ENCODE data around the gene ANKRD29.

The ANKRD29 gene

GRCh38 chr18:23701017-23701416, 38.3 kb upstream of the ANKRD29 start:
- Histone ChIP-seq H3K4me3 (ENCODE audit: low read length) (no peak overlapping the region), H3K36me3 (ENCODE audit: control insufficient read depth, insufficient read depth, low read length) (no peaks in the 10 kb centered on the region), H3K27me3 (ENCODE audit: control insufficient read depth, insufficient read depth, low read length) (no peaks in the 10 kb centered on the region), H3K4me1 (ENCODE audit: control insufficient read depth, insufficient read depth, low read length) (no peaks in the 10 kb centered on the region), H3K9me3 (ENCODE audit: control insufficient read depth, low read length) (no peaks in the 10 kb centered on the region), H3K9ac (ENCODE audit: low read length) (no peak overlapping the region)

GRCh38 chr18:23694637-23695430, 32.1 kb upstream of the ANKRD29 start:
- H3K9ac ChIP-seq (ENCODE audit: low read length) = no peak overlapping the region
- H3K4me1 ChIP-seq (ENCODE audit: control insufficient read depth, insufficient read depth, low read length) = peaks cover 24% of the 10 kb centered on the region
- H3K9me3 ChIP-seq (ENCODE audit: control insufficient read depth, low read length) = no peaks in the 10 kb centered on the region
- no peak overlapping the region for H3K4me3 ChIP-seq (ENCODE audit: low read length)
- no peaks in the 10 kb centered on the region for H3K27me3 ChIP-seq (ENCODE audit: control insufficient read depth, insufficient read depth, low read length)
- no peaks in the 10 kb centered on the region for H3K36me3 ChIP-seq (ENCODE audit: control insufficient read depth, insufficient read depth, low read length)

DNA sequence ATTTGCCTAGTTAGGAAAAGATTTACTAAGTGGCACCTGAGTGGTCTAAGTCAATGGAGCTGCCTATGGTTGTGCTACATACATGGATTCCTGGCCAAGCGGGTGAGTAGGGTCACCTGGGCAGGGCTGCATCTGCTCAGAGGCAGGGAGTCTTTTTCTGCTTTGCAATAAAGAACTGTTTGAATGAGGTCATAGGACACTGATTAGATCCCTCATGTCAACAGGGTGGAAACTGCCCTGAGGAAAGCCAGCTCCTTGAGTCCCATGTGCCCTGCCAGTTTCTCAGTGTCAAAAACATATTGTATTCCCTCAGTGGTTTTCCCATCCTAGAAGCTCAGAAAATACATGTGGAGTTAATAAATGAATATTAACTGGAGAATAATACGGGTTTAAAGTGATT, 31.1 kb upstream of the ANKRD29 start:
- H3K27me3 ChIP-seq (ENCODE audit: control insufficient read depth, insufficient read depth, low read length) = peaks cover 3% of the 10 kb centered on the region
- H3K36me3 ChIP-seq (ENCODE audit: control insufficient read depth, insufficient read depth, low read length) = no peaks in the 10 kb centered on the region
- H3K9ac ChIP-seq (ENCODE audit: low read length) = no peak overlapping the region
- no peak overlapping the region for H3K4me3 ChIP-seq (ENCODE audit: low read length)
- no peaks in the 10 kb centered on the region for H3K9me3 ChIP-seq (ENCODE audit: control insufficient read depth, low read length)
- peaks cover 26% of the 10 kb centered on the region for H3K4me1 ChIP-seq (ENCODE audit: control insufficient read depth, insufficient read depth, low read length)

- H3K9me3 ChIP-seq (ENCODE audit: control insufficient read depth, low read length) = no peaks in the 10 kb centered on the region
- H3K36me3 ChIP-seq (ENCODE audit: control insufficient read depth, insufficient read depth, low read length) = no peaks in the 10 kb centered on the region
- H3K27me3 ChIP-seq (ENCODE audit: control insufficient read depth, insufficient read depth, low read length) = peaks cover 3% of the 10 kb centered on the region
- H3K4me1 ChIP-seq (ENCODE audit: control insufficient read depth, insufficient read depth, low read length) = peaks cover 25% of the 10 kb centered on the region
- peak overlapping the region; percentile 3 for H3K4me3 ChIP-seq (ENCODE audit: low read length)
- peak overlapping the region; percentile 66 for H3K9ac ChIP-seq (ENCODE audit: low read length)
These were observed 27.9 kb upstream of the ANKRD29 start for GRCh38 chr18:23690505-23691068.

DNA sequence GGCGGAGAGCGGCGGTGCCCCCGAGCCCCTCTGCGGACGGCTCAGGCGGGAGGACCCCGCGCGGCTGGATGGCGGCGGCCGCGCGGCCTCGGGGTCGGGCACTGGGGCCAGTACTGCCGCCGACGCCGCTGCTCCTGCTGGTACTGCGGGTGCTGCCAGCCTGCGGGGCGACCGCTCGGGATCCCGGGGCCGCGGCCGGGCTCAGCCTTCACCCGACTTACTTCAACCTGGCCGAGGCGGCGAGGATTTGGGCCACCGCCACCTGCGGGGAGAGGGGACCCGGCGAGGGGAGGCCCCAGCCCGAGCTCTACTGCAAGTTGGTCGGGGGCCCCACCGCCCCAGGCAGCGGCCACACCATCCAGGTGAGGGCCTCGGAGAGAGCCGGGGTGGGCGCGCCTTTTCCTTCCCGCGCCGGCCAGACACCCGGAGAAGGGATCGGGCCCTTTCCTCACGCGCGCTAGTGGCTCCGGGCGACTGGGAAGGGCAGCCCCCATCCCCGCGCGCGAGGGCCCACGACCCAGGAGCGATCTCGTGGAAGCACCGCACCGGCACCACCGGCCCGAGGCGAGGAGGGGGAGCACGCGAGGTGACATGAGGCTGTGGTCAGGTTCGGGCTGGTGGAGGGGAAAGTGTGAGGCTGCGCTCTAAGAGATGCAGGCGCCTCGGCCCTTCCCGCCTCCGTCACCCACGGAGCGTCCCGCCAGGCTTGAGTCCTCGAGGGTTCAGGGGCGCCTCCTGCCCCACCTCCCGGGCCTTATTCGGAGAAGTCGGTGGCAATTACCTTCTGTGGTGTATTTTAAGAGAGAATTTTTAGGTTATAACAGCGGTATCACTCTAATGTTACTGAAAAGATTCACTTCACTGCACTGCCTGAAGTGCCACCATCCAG, 27.1 kb upstream of the ANKRD29 start:
- H3K27me3 ChIP-seq (ENCODE audit: control insufficient read depth, insufficient read depth, low read length) = peaks cover 3% of the 10 kb centered on the region
- no peaks in the 10 kb centered on the region for H3K9me3 ChIP-seq (ENCODE audit: control insufficient read depth, low read length)
- peak overlapping the region; percentile 66 for H3K9ac ChIP-seq (ENCODE audit: low read length)
- peaks cover 18% of the 10 kb centered on the region for H3K4me1 ChIP-seq (ENCODE audit: control insufficient read depth, insufficient read depth, low read length)
- no peaks in the 10 kb centered on the region for H3K36me3 ChIP-seq (ENCODE audit: control insufficient read depth, insufficient read depth, low read length)
- H3K4me3 ChIP-seq (ENCODE audit: low read length) = peak overlapping the region; percentile 3

DNA sequence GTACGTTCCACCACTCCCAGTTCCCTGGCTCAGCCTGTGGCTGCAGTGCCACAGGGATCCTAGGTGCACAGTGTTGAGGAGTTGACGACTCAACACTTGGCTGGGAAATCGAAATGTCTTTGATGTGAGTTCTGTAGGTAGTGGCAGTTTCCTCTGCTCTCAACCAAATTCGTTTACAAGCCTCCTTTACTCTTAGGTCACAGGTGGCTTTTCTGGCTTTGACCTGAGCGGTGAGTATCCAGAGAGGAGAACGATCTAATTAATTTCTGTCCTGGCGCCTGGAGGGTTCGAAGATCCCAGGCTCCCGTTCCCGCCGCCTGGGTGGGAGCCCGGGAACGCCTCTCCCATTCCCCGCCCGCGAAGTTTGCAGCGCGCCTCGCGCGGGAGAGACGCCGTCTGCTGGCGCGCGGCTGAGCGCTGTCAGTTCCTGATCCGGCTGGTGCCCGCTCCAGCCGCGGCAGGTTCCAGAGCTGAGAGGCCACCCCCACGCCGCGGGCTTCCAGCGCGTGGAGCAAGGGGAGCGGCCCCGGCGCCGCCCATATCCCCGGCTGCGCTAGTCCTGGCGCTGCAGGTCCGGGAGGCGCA, 26.4 kb upstream of the ANKRD29 start, which contains the start of gene LAMA3:
Gene LAMA3, plus strand, starts transcription at position 423 of the 585 bp plus-strand sequence. CDS start 231 bp downstream, outside the sequence.
- Histone ChIP-seq H3K9me3 (ENCODE audit: control insufficient read depth, low read length) (no peaks in the 10 kb centered on the region), H3K9ac (ENCODE audit: low read length) (peak within 1 kb of the TSS; percentile 66), H3K4me3 (ENCODE audit: low read length) (peak within 1 kb of the TSS; percentile 3)

GRCh38 chr18:23688528-23688927, 25.8 kb upstream of the ANKRD29 start:
- Histone ChIP-seq H3K4me1 (ENCODE audit: control insufficient read depth, insufficient read depth, low read length) (peaks cover 6% of the 10 kb centered on the region), H3K36me3 (ENCODE audit: control insufficient read depth, insufficient read depth, low read length) (no peaks in the 10 kb centered on the region), H3K9me3 (ENCODE audit: control insufficient read depth, low read length) (no peaks in the 10 kb centered on the region), H3K9ac (ENCODE audit: low read length) (peak overlapping the region; percentile 66), H3K4me3 (ENCODE audit: low read length) (no peak overlapping the region), H3K27me3 (ENCODE audit: control insufficient read depth, insufficient read depth, low read length) (peaks cover 3% of the 10 kb centered on the region)

More for the DNA sequence above, 26.4 kb upstream of the ANKRD29 start, which contains the start of gene LAMA3:
- no peaks in the 10 kb centered on the region for H3K36me3 ChIP-seq (ENCODE audit: control insufficient read depth, insufficient read depth, low read length)
- peaks cover 12% of the 10 kb centered on the region for H3K4me1 ChIP-seq (ENCODE audit: control insufficient read depth, insufficient read depth, low read length)
- H3K27me3 ChIP-seq (ENCODE audit: control insufficient read depth, insufficient read depth, low read length) = peaks cover 3% of the 10 kb centered on the region

DNA sequence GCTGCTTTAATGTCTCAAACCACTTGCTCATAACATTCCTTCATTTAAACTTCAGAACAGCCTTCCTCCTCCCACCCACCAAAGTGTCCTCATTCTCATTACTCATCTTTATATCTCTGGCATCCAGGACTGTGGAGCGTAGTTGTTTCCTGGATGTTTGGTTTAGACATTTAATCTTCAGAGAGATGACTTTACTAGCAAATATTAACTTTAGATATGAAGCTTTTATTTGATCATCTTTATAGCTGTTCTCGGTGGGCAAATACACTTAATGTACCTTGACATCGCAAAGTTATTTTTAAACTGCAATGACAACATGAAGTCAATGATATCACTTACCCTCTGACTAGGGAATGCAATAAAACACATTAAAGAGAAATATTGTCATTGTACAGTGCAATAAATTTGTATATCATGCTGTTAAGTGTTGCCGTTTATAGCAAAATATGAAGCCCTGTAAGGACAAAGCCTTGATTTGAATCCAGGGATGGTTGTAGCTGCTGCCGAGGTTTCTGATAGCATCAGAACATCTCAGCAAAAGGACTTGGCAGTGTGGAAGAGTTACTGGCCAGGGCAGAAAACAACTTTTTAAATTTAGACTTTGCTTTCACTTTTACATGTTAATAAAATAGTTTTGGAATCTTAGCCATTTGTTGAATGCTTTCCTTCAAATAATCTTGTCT, 21.9 kb upstream of the ANKRD29 start:
- no peak overlapping the region for H3K4me3 ChIP-seq (ENCODE audit: low read length)
- peaks cover 5% of the 10 kb centered on the region for H3K4me1 ChIP-seq (ENCODE audit: control insufficient read depth, insufficient read depth, low read length)
- no peaks in the 10 kb centered on the region for H3K9me3 ChIP-seq (ENCODE audit: control insufficient read depth, low read length)
- peaks cover 2% of the 10 kb centered on the region for H3K27me3 ChIP-seq (ENCODE audit: control insufficient read depth, insufficient read depth, low read length)
- no peaks in the 10 kb centered on the region for H3K36me3 ChIP-seq (ENCODE audit: control insufficient read depth, insufficient read depth, low read length)
- no peak overlapping the region for H3K9ac ChIP-seq (ENCODE audit: low read length)

GRCh38 chr18:23683671-23684070, 21.0 kb upstream of the ANKRD29 start:
- peaks cover 1% of the 10 kb centered on the region for H3K4me1 ChIP-seq (ENCODE audit: control insufficient read depth, insufficient read depth, low read length)
- H3K9me3 ChIP-seq (ENCODE audit: control insufficient read depth, low read length) = no peaks in the 10 kb centered on the region
- H3K36me3 ChIP-seq (ENCODE audit: control insufficient read depth, insufficient read depth, low read length) = no peaks in the 10 kb centered on the region
- H3K4me3 ChIP-seq (ENCODE audit: low read length) = no peak overlapping the region
- H3K9ac ChIP-seq (ENCODE audit: low read length) = no peak overlapping the region
- peaks cover 4% of the 10 kb centered on the region for H3K27me3 ChIP-seq (ENCODE audit: control insufficient read depth, insufficient read depth, low read length)

DNA sequence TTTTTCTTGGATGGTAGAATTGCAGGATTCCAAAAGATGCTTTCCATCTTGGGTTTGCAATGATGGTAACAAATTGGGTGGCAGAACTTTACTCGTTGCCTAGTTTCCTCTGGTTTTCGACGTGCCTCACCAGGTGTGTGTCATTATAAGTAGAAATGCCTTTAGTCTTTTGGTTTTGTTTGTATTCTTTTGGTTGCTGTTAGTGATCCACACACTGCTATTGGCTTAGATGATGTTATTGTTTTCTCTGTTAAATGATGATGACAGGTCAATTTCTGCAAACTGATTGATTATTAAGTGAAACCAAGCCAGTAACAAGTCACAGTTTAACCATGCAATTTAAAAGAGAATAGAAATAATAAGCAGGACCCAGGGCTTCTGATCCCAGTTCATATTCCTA, 20.4 kb upstream of the ANKRD29 start:
- no peak overlapping the region for H3K9ac ChIP-seq (ENCODE audit: low read length)
- peaks cover 4% of the 10 kb centered on the region for H3K27me3 ChIP-seq (ENCODE audit: control insufficient read depth, insufficient read depth, low read length)
- no peaks in the 10 kb centered on the region for H3K4me1 ChIP-seq (ENCODE audit: control insufficient read depth, insufficient read depth, low read length)
- H3K4me3 ChIP-seq (ENCODE audit: low read length) = no peak overlapping the region
- no peaks in the 10 kb centered on the region for H3K36me3 ChIP-seq (ENCODE audit: control insufficient read depth, insufficient read depth, low read length)
- no peaks in the 10 kb centered on the region for H3K9me3 ChIP-seq (ENCODE audit: control insufficient read depth, low read length)

DNA sequence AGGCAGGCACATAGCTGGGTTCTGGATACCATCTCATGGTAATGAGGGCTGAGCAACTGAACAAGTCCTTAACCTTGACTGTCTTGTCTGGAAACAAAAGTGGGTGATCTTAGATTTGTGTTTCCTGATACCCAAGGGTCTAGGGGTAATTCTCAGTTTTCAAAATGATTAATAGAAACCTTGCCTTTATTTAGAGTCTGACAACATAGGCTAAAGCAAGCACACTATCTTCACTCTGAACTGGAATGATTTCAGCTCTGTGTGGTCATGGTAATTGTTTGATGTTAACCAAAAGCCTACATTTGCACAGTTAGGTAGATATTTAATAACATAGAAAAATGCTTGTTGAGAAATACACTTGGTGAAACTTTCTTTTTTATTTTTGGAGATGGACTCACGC, 19.8 kb upstream of the ANKRD29 start:
- peaks cover 4% of the 10 kb centered on the region for H3K27me3 ChIP-seq (ENCODE audit: control insufficient read depth, insufficient read depth, low read length)

More for the DNA sequence above, 19.8 kb upstream of the ANKRD29 start:
- no peak overlapping the region for H3K9ac ChIP-seq (ENCODE audit: low read length)
- H3K4me1 ChIP-seq (ENCODE audit: control insufficient read depth, insufficient read depth, low read length) = no peaks in the 10 kb centered on the region
- H3K9me3 ChIP-seq (ENCODE audit: control insufficient read depth, low read length) = no peaks in the 10 kb centered on the region
- H3K36me3 ChIP-seq (ENCODE audit: control insufficient read depth, insufficient read depth, low read length) = no peaks in the 10 kb centered on the region
- H3K4me3 ChIP-seq (ENCODE audit: low read length) = no peak overlapping the region
